Nasal cavity respiratory epithelium epithelial cell of viscerocranial mucosa (primary cell): Measurements from ENCODE around the gene GABPB2. TPM values are rescaled to one million over a fixed set of nuclear protein-coding genes. Genes with fewer than 3 reads are reported as not detected.

Experiments used
- total RNA-seq: library from RNA; depleted of rRNA; stranded (reverse); fragments of >200 nt; gene quantifications from 2 replicates; pipeline ENCODE4 v1.2.3, GENCODE V29; 2014

Gene GABPB2
- total RNA-seq: 17.1 and 27.1 TPM in 2 replicates

GRCh38 chr1:151070474-151071276 lies at the start of gene GABPB2:
Gene GABPB2 (plus strand): TSS chr1:151070761. CDS start chr1:151088190, 17,429 bp downstream.

GRCh38 chr1:151036356-151036755 lies 34.2 kb upstream of the GABPB2 start, which contains the start of gene BNIPL:
Gene BNIPL (plus strand): TSS chr1:151036586. CDS start chr1:151036726, 140 bp downstream.

GRCh38 chr1:151047591-151047924 lies 23.0 kb upstream of the GABPB2 start, which contains the start of gene C1orf56:
Gene C1orf56 (plus strand): TSS chr1:151047751. CDS start chr1:151047848, 97 bp downstream.

GRCh38 chr1:151059109-151060006 lies 11.2 kb upstream of the GABPB2 start, which contains the start of gene CDC42SE1:
Gene CDC42SE1 (minus strand): TSS chr1:151059622. CDS start chr1:151055730, 3,892 bp downstream.

GRCh38 chr1:151060007-151060656 lies 10.4 kb upstream of the GABPB2 start, which contains the start of gene MLLT11:
Gene MLLT11 (plus strand): TSS chr1:151060397. CDS start chr1:151067225, 6,828 bp downstream.

GRCh38 chr1:151146412-151147131 lies 76.0 kb downstream of the GABPB2 start, which contains the start of gene SEMA6C:
Gene SEMA6C (minus strand): TSS chr1:151146631. CDS start chr1:151142621, 4,010 bp downstream.

GRCh38 chr1:151156515-151156819 lies 85.9 kb downstream of the GABPB2 start, which contains the start of gene TNFAIP8L2:
Gene TNFAIP8L2 (plus strand): TSS chr1:151156649. CDS start chr1:151158698, 2,049 bp downstream.

GRCh38 chr1:151165738-151166504 lies 95.4 kb downstream of the GABPB2 start, which contains the start of the genes LYSMD1 and SCNM1:
Gene LYSMD1 (minus strand): TSS chr1:151165902. CDS start chr1:151165258, 644 bp downstream.
Gene SCNM1 (plus strand): TSS chr1:151166144. CDS start chr1:151166153, 9 bp downstream.

Other genes starting within 250 kb of the GABPB2 start
- gene ARNT, start 194.2 kb upstream of the GABPB2 start, total RNA-seq: 20.5 and 30.6 TPM in 2 replicates
- gene CTXND2, start 183.6 kb upstream of the GABPB2 start, total RNA-seq: not detected in 2 replicates
- 23.2 and 36.7 TPM in 2 replicates for gene SETDB1, start 144.4 kb upstream of the GABPB2 start, total RNA-seq
- gene CERS2, start 95.9 kb upstream of the GABPB2 start, total RNA-seq: 83.7 and 101 TPM in 2 replicates
- 0.50 and 0.68 TPM in 2 replicates for gene ANXA9, start 88.5 kb upstream of the GABPB2 start, total RNA-seq
- gene MINDY1, start 63.9 kb upstream of the GABPB2 start, total RNA-seq: 5.5 and 10.3 TPM in 2 replicates
- gene PRUNE1, start 62.3 kb upstream of the GABPB2 start, total RNA-seq: 10.3 and 11.6 TPM in 2 replicates
- 3.3 and 7.5 TPM in 2 replicates for gene BNIPL, start 34.2 kb upstream of the GABPB2 start, total RNA-seq
- gene C1orf56, start 23.0 kb upstream of the GABPB2 start, total RNA-seq: 0.71 and 1.0 TPM in 2 replicates
- 111 and 152 TPM in 2 replicates for gene CDC42SE1, start 11.1 kb upstream of the GABPB2 start, total RNA-seq
- 1.7 and 3.3 TPM in 2 replicates for gene MLLT11, start 10.4 kb upstream of the GABPB2 start, total RNA-seq
- 0.34 and 1.3 TPM in 2 replicates for gene SEMA6C, start 75.9 kb downstream of the GABPB2 start, total RNA-seq
- gene TNFAIP8L2, start 85.9 kb downstream of the GABPB2 start, total RNA-seq: not detected in 2 replicates
- gene LYSMD1, start 95.1 kb downstream of the GABPB2 start, total RNA-seq: 5.8 and 6.5 TPM in 2 replicates
- 24.1 and 24.3 TPM in 2 replicates for gene SCNM1, start 95.4 kb downstream of the GABPB2 start, total RNA-seq
- gene TMOD4, start 105.2 kb downstream of the GABPB2 start, total RNA-seq: 0.21 TPM in 1 of 2 replicates, not detected in the other
- 48.7 and 56.0 TPM in 2 replicates for gene VPS72, start 119.4 kb downstream of the GABPB2 start, total RNA-seq
- gene PIP5K1A, start 127.8 kb downstream of the GABPB2 start, total RNA-seq: 84.6 and 96.4 TPM in 2 replicates
- 166 and 202 TPM in 2 replicates for gene PSMD4, start 184.0 kb downstream of the GABPB2 start, total RNA-seq
- 12.3 and 17.9 TPM in 2 replicates for gene ZNF687, start 211.5 kb downstream of the GABPB2 start, total RNA-seq